Mucosa of descending colon (tissue), 3 donors: ENCODE measurements around the gene CDC34. TPM values are rescaled to one million over a fixed set of nuclear protein-coding genes. Genes with fewer than 3 reads are reported as not detected.
"Not testable (repeated sequence)": the region's sequence is repeated elsewhere in the genome, so short reads cannot be mapped to it uniquely, and the experiment has no call there.

ENCODE experiments used
- ATAC-seq: fragments of 200-7000 bp; cut with Tn5 transposase; one replicate; pipeline ENCODE4 v1.9.1; 2020; ENCODE audit warnings: mild to moderate bottlenecking, moderate library complexity
- DNase-seq, 3 donors: peaks; one replicate each; pipeline ENCODE4 v3.0.0-alpha.2; 2020
- H3K36me3 ChIP-seq: fragments of 200-600 bp; one replicate; pipeline ENCODE4 v1.8.0; 2021; ENCODE audit warnings: low read depth, mild to moderate bottlenecking
- H3K4me1 ChIP-seq: fragments of 200-600 bp; one replicate; pipeline ENCODE4 v1.8.0; 2021; ENCODE audit warnings: low read depth, mild to moderate bottlenecking
- H3K4me3 ChIP-seq: fragments of 200-600 bp; one replicate; pipeline ENCODE4 v1.8.0; 2021; ENCODE audit warnings: mild to moderate bottlenecking
- H3K9me3 ChIP-seq: fragments of 200-600 bp; one replicate; pipeline ENCODE4 v1.8.0; 2021; ENCODE audit warnings: mild to moderate bottlenecking
- intact Hi-C, 2 donors: fragments of 100-400 bp; cut with DNase I in 1 of 2; cut with micrococcal nuclease in 1 of 2; formaldehyde crosslinking; loops; one replicate each; pipeline versions ENCODE4 v1.11.0 to v1.11.1; 2022; cut with DNase I, micrococcal nuclease
- total RNA-seq, 3 donors: library from RNA; stranded (reverse); fragmentation: NEBNext Ultra II Directional in 2 of 3; extraction: Animal tissue kit (Norgen Biotek cat#: 25700) in 2 of 3; gene quantifications; one replicate each; pipeline versions ENCODE4 v1.2.1 to v1.2.4, GENCODE V29; 2021 to 2023
- TF ChIP-seq, protein P1 (sequence below): fragments of 200-600 bp; IDR thresholded peaks from one replicate; pipeline ENCODE4 v1.8.0; 2022; ENCODE audit warnings: antibody characterized with exemption, mild to moderate bottlenecking
- donor health status: DM: no; HTN: no; CAD: no; lungs with moderate emphysema.
- donor health status: DM: no; HTN: no; CAD: no.
- donor health status: DM: no; HTN: yes; CAD: no.

The CDC34 gene
- total RNA-seq, 3 donors from 2014 or later = 64.6 to 78.0 (median 71.2) TPM

DNA sequence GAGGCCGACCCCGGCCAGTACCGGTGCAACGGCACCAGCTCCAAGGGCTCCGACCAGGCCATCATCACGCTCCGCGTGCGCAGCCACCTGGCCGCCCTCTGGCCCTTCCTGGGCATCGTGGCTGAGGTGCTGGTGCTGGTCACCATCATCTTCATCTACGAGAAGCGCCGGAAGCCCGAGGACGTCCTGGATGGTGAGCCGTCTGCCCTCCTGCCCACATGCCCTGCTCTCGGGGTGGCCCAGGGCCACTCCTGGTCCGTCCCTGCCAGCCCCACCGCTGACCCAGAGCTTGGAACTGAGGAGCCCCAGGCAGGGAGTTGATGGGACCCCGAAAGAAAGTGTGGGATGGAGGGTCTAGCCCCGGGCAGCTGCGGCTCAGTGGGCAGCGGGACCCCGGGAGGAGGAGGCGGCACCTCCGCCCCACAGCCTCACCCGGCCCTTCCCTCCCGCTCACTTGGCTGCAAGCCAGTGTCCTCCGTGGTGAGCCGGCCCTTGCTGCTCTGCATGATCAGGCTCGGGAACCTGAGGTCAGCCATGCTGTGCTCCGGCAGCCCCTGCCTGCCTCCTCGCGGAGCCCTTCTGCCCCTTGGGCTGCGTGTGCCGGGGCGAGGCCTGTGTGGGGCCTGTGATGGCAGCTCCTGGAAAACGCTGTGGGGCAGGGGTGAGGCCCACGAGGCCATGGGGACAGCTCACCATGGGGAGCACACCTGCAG, 50.0 kb downstream of the CDC34 start:
- no peak for ATAC-seq
- TF ChIP-seq, protein P1, sequence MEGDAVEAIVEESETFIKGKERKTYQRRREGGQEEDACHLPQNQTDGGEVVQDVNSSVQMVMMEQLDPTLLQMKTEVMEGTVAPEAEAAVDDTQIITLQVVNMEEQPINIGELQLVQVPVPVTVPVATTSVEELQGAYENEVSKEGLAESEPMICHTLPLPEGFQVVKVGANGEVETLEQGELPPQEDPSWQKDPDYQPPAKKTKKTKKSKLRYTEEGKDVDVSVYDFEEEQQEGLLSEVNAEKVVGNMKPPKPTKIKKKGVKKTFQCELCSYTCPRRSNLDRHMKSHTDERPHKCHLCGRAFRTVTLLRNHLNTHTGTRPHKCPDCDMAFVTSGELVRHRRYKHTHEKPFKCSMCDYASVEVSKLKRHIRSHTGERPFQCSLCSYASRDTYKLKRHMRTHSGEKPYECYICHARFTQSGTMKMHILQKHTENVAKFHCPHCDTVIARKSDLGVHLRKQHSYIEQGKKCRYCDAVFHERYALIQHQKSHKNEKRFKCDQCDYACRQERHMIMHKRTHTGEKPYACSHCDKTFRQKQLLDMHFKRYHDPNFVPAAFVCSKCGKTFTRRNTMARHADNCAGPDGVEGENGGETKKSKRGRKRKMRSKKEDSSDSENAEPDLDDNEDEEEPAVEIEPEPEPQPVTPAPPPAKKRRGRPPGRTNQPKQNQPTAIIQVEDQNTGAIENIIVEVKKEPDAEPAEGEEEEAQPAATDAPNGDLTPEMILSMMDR = no peak
- Histone ChIP-seq H3K4me3 (no peak overlapping the region), H3K4me1 (no peaks in the 10 kb centered on the region), H3K9me3 (no peaks in the 10 kb centered on the region), H3K36me3 (peaks cover 12% of the 10 kb centered on the region)
- peak in 1 of 3 donors; percentile 20 for DNase-seq
- intact Hi-C loops = loop anchor here in 1 of 2 donors (10.0 kb wide), 1 partner anchor 153 kb away; no protein-coding TSS in a partner anchor

DNA sequence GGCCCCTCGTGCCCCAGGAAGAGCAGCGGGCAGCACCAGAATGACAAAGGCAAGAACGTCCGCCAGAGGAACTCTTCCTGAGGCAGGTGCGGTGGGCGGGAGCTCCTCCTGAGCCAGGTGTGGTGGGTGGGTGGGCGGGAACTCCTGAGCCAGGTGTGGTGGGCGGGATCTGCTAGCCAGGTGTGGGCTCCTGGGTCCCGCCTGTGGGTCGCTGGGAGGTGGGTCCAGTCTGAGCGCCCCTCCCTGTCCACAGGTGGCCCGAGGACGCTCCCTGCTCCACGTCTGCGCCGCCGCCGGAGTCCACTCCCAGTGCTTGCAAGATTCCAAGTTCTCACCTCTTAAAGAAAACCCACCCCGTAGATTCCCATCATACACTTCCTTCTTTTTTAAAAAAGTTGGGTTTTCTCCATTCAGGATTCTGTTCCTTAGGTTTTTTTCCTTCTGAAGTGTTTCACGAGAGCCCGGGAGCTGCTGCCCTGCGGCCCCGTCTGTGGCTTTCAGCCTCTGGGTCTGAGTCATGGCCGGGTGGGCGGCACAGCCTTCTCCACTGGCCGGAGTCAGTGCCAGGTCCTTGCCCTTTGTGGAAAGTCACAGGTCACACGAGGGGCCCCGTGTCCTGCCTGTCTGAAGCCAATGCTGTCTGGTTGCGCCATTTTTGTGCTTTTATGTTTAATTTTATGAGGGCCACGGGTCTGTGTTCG, 51.1 kb downstream of the CDC34 start:
- Histone ChIP-seq H3K4me3 (no peak overlapping the region), H3K9me3 (no peaks in the 10 kb centered on the region), H3K4me1 (no peaks in the 10 kb centered on the region), H3K36me3 (peaks cover 12% of the 10 kb centered on the region)
- ATAC-seq (no peak), DNase-seq (no peak)
- TF ChIP-seq, protein P1 = no peak
- intact Hi-C loops = loop anchor here in 1 of 2 donors (10.0 kb wide), 1 partner anchor 152 kb away; no protein-coding TSS in a partner anchor

- intact Hi-C loops = loop anchor here in 1 of 2 donors (10.0 kb wide), 1 partner anchor 151 kb away; no protein-coding TSS in a partner anchor
Measured at GRCh38 chr19:583198-583967, 51.8 kb downstream of the CDC34 start.

GRCh38 chr19:583968-584239, 52.3 kb downstream of the CDC34 start:
- Histone ChIP-seq H3K36me3 (peaks cover 12% of the 10 kb centered on the region), H3K9me3 (no peaks in the 10 kb centered on the region), H3K4me3 (no peak overlapping the region), H3K4me1 (peaks cover 6% of the 10 kb centered on the region)
- ATAC-seq (peak; percentile 7), DNase-seq (no peak)
- TF ChIP-seq, protein P1 = no peak
- intact Hi-C loops = loop anchor here in 1 of 2 donors (10.0 kb wide), 1 partner anchor 151 kb away; no protein-coding TSS in a partner anchor

More at GRCh38 chr19:583198-583967, 51.8 kb downstream of the CDC34 start:
- TF ChIP-seq, protein P1 = no peak
- no peak for DNase-seq
- H3K9me3 ChIP-seq = no peaks in the 10 kb centered on the region
- peaks cover 12% of the 10 kb centered on the region for H3K36me3 ChIP-seq
- ATAC-seq = no peak
- peaks cover 4% of the 10 kb centered on the region for H3K4me1 ChIP-seq
- H3K4me3 ChIP-seq = no peak overlapping the region

DNA sequence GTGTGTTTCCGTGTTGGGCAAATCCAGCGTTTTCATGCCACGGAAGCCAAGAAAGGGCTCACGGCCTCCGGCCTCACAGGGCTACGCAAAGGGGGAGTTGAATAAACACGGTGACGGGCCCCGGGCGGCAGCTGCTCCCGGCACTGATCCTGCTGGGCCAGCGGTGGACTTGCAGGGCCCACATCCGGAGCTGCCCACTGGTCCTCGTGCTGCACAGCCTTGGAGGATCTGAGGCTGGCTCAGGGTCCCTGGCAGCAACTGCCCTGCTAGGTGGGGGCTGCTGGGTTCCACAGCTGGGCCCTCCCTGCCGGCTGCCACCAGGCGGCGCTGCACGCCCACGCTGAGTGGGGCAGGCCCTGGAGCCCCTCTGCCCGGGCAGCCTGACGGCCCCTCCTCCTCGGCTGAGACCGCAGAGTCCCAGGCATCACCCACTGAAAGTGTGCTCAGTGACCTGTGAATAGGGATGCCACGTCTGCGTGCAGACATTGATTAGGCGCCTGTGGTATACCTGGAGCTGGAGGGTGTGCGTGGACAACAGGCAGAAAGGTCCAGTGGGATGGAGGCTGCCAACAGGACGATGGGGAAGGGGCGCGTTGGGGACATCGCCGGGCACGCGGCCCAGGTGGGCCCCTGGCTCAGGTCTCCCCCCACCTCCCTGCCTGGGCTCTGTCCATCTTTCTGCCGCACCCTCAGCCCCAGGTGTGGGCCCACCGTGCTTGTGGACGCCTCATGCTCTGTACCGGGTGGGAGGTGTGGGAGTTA, 52.9 kb downstream of the CDC34 start:
- peaks cover 12% of the 10 kb centered on the region for H3K36me3 ChIP-seq
- H3K4me1 ChIP-seq = peaks cover 11% of the 10 kb centered on the region
- TF ChIP-seq, protein P1 = peak; percentile 77
- intact Hi-C loops = loop anchor here in 1 of 2 donors (10.0 kb wide), 1 partner anchor 150 kb away; no protein-coding TSS in a partner anchor
- ATAC-seq (peak; percentile 69), DNase-seq (peak in 2 of 3 donors; percentile 46 to 68)
- no peak overlapping the region for H3K4me3 ChIP-seq
- H3K9me3 ChIP-seq = no peaks in the 10 kb centered on the region

DNA sequence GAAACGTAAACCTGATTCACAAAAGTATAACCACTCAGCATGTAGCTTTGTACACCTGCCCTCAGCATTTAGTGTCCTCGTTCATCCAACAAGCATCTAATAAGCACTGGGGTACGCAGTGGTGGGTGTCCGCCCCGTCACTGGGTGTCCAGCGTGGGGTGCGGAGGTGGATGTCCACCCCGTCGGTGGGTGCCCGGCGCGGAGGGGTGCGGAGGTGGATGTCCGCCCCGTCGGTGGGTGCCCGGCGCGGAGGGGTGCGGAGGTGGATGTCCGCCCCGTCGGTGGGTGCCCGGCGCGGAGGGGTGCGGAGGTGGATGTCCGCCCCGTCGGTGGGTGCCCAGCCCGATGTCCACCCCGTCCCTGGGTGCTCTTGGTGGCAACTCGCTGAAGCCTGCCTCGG, 53.6 kb downstream of the CDC34 start:
- Histone ChIP-seq H3K36me3 (peaks cover 11% of the 10 kb centered on the region), H3K4me1 (peaks cover 11% of the 10 kb centered on the region)
- intact Hi-C loops = loop anchor here in 1 of 2 donors (10.0 kb wide), 1 partner anchor 150 kb away; no protein-coding TSS in a partner anchor
- not testable (repeated sequence) for DNase-seq, H3K9me3 ChIP-seq, H3K4me3 ChIP-seq, ATAC-seq
